Stimulated activated effector memory CD8-positive, alpha-beta T cell treated with anti-CD3 and anti-CD28 coated beads, Interleukin-12 subunit alpha, Interleukin-12 subunit beta, amount 100 ng/mL, for 72 hours (primary cell): ENCODE measurements around the gene GSN.

ENCODE experiments used
- ATAC-seq: fragments of 150-1000 bp; cut with Tn5 transposase; 2 replicates; pipeline ENCODE4 v1.10.0; 2021
- DNase-seq, 2 donors: peaks; one replicate each; pipeline ENCODE4 v3.0.0; 2021 to 2022; ENCODE audit warnings: low spot score in 2 of 2
- H3K27ac Mint-ChIP-seq: one replicate; pipeline ENCODE4 v1.8.0; 2022; ENCODE audit warnings: mild to moderate bottlenecking, mixed read lengths
- H3K36me3 Mint-ChIP-seq: one replicate; pipeline ENCODE4 v1.8.0; 2022; ENCODE audit warnings: mild to moderate bottlenecking, mixed read lengths
- H3K4me1 Mint-ChIP-seq: one replicate; pipeline ENCODE4 v1.8.0; 2022; ENCODE audit warnings: mixed read lengths
- H3K4me3 Mint-ChIP-seq: one replicate; pipeline ENCODE4 v1.8.0; 2022; ENCODE audit warnings: mild to moderate bottlenecking, mixed read lengths
- H3K9me3 Mint-ChIP-seq: one replicate; pipeline ENCODE4 v1.8.0; 2022; ENCODE audit warnings: mixed read lengths

The GSN gene

DNA sequence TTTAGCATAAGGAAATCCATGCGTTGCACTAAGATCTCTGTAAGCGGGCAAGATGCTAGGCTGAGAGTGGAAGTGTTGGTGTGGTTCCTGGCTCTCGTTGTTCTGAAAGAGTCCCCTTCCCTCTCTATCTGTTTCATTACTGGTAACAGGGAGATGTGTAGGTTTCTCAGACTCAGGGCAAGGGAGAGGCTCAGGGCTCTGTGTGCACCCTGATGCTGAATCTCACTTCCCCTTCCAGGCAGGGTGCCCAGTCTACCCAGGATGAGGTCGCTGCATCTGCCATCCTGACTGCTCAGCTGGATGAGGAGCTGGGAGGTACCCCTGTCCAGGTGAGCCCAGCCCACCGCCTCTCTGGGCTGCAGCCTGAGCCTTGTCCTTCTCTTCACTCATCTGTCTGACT is 56.4 kb downstream of the GSN start:
- H3K36me3 Mint-ChIP-seq = peaks cover 7% of the 10 kb centered on the region

DNA sequence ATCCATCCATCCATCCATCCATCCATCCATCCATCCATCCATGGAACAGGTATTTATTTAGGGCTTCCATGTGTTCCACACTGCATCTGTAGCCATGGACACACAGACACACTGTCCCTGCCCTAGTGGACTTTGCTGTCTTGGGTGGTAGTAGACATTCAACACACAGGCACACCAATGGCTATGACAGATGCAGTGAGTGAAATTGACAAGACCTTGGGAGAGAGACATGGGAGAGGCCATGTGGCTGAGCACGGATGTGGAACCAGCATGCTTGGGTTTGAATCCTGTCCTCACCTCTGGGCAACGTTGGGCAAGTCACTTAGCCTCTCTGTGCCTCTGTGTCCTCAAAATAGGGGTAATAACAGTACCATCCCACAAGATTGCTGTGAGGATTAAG is 56.8 kb downstream of the GSN start:
- no peak for ATAC-seq
- Mint-ChIP-seq H3K36me3 (peaks cover 7% of the 10 kb centered on the region), H3K4me3 (no peak overlapping the region), H3K27ac (peak overlapping the region; percentile 41), H3K9me3 (no peaks in the 10 kb centered on the region), H3K4me1 (peaks cover 37% of the 10 kb centered on the region)
- no peak for DNase-seq

More for the DNA sequence above, 56.4 kb downstream of the GSN start:
- DNase-seq = no peak
- Mint-ChIP-seq H3K9me3 (no peaks in the 10 kb centered on the region), H3K4me3 (no peak overlapping the region), H3K4me1 (peaks cover 37% of the 10 kb centered on the region), H3K27ac (peak overlapping the region; percentile 41)
- ATAC-seq = no peak

DNA sequence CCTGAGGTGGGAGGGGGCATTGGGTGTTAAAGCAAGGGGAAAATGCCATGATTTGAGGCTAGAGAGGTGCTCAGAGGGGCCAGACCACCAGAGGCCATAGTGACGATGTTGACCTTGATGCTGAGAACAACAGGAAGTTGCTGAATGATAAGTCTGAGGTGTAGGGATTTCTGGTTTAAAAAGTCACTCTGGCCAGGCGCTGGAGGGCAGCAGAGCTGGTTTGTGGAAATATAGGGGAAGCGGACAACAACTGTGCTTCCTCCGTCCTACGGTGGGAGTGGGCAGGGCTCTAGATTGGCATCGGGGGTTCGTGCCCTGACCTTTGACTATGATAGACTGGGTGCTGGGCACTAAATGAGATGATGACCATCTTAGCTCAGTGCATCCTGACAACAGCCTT is 57.4 kb downstream of the GSN start:
- H3K36me3 Mint-ChIP-seq = peaks cover 7% of the 10 kb centered on the region
- DNase-seq = no peak
- peaks cover 32% of the 10 kb centered on the region for H3K4me1 Mint-ChIP-seq
- no peak overlapping the region for H3K4me3 Mint-ChIP-seq
- H3K9me3 Mint-ChIP-seq = no peaks in the 10 kb centered on the region
- peak overlapping the region; percentile 41 for H3K27ac Mint-ChIP-seq
- no peak for ATAC-seq

DNA sequence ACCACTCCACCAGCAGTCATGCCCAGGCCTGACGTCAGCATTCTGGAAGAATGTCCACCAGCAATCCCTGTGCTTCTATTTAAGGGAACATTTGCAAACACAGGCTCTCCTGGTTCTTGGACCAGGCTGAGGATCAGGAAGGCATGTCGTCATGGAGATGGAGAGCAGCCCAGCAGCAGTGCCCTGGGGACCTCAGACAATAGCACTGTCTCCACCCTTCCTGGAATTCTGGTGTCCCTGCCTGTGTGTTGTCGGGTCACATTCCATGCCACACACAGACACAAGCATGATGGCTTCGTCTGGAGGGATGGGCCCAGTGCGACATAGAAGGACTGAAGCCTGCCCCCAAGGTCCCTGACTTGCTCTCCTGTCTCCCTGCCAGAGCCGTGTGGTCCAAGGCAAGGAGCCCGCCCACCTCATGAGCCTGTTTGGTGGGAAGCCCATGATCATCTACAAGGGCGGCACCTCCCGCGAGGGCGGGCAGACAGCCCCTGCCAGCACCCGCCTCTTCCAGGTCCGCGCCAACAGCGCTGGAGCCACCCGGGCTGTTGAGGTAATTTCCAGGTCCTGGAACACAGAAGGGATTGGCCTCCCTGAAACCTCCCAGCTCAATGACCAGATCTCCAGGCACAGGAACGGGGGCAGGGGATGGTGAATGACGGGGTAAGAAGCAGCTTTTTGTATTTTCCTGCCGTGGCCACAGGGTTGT is 58.3 kb downstream of the GSN start:
- H3K4me3 Mint-ChIP-seq = no peak overlapping the region
- ATAC-seq = no peak
- no peaks in the 10 kb centered on the region for H3K9me3 Mint-ChIP-seq
- DNase-seq = no peak
- H3K27ac Mint-ChIP-seq = no peak overlapping the region
- peaks cover 24% of the 10 kb centered on the region for H3K4me1 Mint-ChIP-seq
- peaks cover 7% of the 10 kb centered on the region for H3K36me3 Mint-ChIP-seq

DNA sequence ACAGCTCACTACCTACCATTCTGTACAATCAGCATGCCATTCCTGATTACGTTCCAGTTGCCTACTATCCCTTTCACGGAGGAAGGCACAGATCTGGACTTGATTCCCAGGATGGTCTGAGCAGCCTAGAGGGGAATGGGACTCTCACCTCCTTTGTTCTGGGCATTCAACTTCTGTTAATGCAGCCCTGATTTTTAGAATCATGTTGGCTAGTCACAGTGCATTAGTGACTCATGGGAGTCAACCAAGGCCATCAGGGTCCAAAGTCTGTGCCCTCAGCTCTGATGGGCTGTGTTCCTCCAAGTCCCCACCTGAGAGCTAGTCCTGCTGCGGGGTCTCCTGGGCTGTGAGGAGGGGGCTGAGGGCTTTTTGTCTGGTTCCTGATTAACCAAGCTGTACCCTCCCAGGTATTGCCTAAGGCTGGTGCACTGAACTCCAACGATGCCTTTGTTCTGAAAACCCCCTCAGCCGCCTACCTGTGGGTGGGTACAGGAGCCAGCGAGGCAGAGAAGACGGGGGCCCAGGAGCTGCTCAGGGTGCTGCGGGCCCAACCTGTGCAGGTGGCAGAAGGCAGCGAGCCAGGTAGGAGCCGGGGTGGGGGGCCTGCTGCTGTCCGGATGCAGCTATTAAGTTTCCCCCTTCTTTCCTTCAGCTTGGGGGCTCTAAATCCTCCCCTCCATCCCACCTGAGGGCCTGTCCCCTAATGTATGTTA is 59.1 kb downstream of the GSN start:
- H3K9me3 Mint-ChIP-seq = no peaks in the 10 kb centered on the region
- no peak overlapping the region for H3K4me3 Mint-ChIP-seq
- peaks cover 5% of the 10 kb centered on the region for H3K36me3 Mint-ChIP-seq
- DNase-seq = no peak
- no peak overlapping the region for H3K27ac Mint-ChIP-seq
- no peak for ATAC-seq
- H3K4me1 Mint-ChIP-seq = peaks cover 20% of the 10 kb centered on the region

DNA sequence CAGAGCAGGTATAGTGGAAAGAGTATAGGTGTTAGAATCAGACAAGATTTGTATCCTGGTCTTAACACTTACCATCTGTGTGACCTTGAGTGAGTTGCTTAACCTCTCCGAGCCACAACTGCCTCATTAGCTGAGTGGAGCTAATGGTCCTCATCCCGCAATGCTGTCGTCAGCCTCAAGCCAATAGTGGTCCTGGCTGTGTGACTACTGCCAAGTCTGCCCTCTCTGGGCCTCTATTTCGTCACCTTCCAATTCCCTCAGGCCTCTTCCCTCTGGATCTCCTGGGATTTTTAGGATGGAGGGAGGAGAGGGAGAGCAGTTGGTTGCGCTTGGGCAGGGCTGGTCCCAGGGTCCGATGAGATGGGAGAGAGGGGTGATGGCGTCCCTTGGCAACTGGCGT is 60.5 kb downstream of the GSN start:
- Mint-ChIP-seq H3K27ac (no peak overlapping the region), H3K4me3 (no peak overlapping the region), H3K9me3 (no peaks in the 10 kb centered on the region), H3K36me3 (peaks cover 11% of the 10 kb centered on the region), H3K4me1 (peaks cover 9% of the 10 kb centered on the region)
- ATAC-seq (no peak), DNase-seq (no peak)

DNA sequence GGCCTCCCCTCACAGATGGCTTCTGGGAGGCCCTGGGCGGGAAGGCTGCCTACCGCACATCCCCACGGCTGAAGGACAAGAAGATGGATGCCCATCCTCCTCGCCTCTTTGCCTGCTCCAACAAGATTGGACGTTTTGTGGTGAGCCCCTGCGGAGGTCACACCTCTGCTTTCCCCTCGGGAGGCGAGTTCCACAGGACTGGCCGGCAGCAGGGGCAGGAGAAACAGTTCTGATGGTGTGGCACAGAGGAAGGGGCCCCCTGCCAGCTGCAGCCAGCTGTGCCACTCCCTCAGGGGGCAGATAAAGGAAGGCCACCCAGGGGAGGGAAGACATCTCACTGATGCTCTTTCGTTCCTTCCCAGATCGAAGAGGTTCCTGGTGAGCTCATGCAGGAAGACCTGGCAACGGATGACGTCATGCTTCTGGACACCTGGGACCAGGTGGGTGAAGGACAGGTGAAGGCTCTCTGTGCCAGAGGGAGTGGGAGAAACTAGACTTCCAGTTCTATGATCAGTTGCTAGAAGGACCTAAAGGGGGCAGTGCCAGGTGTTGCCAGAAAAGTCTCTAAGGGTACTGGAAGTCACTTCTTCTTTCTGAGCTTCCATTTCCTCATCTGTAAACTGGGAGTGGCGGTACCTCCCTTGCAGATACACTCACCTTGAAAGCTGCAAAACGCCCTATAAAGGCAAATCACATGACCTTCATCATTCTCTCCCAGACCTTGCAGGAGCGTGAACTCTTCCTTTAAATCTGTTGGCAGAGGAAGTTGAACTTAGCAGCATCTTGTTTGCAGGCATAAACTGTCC is 61.1 kb downstream of the GSN start:
- DNase-seq (no peak), ATAC-seq (no peak)
- H3K9me3 Mint-ChIP-seq = no peaks in the 10 kb centered on the region
- H3K4me1 Mint-ChIP-seq = peaks cover 9% of the 10 kb centered on the region
- no peak overlapping the region for H3K4me3 Mint-ChIP-seq
- H3K27ac Mint-ChIP-seq = no peak overlapping the region
- H3K36me3 Mint-ChIP-seq = peaks cover 11% of the 10 kb centered on the region

DNA sequence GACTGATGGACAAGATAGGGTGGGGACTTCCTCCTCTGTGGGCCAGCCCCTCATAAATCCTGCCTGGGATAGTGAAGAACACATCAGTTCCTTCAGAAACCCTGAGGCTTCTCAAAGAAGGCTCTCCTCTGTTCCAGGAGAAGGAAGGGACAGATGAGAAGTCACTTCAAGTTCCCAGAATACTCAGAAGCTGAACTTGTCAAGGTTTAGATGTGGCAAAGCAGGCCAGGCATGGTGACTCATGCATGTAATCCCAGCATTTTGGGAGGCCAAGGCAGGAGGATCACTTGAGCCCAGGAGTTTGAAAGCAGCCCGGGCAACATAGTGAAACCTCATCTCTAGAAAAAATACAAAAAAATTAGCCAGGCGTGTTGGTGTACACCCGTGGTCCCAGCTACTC is 63.6 kb downstream of the GSN start:
- Mint-ChIP-seq H3K27ac (peak overlapping the region; percentile 68), H3K9me3 (no peaks in the 10 kb centered on the region), H3K36me3 (peaks cover 20% of the 10 kb centered on the region), H3K4me3 (no peak overlapping the region), H3K4me1 (peaks cover 6% of the 10 kb centered on the region)
- no peak for DNase-seq
- no peak for ATAC-seq

DNA sequence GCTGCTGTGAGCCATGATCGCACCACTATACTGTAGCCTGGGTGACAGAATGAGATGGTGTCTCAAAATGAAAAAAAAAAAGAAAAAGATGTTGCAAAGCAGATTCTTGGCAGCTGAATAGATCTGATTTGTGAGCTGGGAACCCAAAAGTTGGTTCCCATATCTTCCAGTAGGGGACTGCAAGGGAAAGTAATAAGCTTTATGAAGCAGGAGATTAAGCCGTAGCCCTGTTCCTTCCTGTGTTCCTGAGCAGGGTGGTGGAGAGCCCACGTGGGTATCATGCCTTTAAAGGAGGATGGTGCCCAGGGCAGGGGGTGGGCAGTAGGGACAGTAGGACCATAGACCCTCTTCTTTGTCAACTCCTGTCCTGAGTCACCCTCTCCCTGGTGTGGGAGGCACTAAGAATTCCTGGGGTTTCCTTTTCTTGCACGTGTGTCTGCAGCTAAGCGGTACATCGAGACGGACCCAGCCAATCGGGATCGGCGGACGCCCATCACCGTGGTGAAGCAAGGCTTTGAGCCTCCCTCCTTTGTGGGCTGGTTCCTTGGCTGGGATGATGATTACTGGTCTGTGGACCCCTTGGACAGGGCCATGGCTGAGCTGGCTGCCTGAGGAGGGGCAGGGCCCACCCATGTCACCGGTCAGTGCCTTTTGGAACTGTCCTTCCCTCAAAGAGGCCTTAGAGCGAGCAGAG is 64.2 kb downstream of the GSN start:
- Mint-ChIP-seq H3K4me3 (no peak overlapping the region), H3K36me3 (peaks cover 21% of the 10 kb centered on the region), H3K9me3 (no peaks in the 10 kb centered on the region), H3K4me1 (peaks cover 6% of the 10 kb centered on the region), H3K27ac (peak overlapping the region; percentile 68)
- no peak for DNase-seq
- no peak for ATAC-seq

DNA sequence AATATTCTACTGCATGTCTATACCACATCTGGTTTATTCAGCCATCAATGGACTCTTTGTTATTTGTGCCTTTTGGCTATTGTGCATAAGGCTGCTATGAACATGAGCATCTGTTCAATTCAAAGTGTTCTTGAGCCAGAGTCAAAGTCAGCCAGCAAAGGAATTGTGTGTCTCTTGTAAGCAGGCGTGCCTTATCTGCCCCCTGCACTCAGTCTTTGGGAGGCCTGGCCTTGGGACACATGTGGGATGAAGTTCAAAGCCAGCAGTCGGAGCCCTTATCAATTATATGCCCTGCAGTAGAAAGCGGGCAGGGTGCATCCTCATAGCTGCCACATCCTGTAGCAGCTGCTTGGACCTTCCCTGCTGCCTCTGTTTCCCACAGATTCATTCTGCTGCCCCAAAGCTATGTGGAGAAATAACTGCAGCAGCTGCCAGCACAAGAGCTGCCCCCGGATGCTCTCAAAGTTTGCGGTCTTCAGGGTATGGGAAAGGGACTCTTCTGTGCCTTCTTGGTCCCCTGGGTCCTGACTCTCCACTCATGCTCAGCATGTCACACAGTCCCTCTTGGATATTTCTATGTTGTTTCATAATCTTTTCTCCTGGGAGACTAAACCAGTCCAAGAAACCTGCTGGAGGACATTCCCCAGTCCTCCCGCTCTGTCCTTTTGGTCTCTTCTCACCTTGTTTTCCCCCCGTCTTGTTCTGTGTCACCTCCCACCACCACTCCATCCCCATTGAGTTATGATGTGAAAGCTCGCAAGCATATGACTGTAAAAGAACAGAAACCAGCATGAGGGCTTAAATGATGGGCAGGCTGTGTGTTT is 66.2 kb downstream of the GSN start:
- peaks cover 15% of the 10 kb centered on the region for H3K4me1 Mint-ChIP-seq
- peaks cover 37% of the 10 kb centered on the region for H3K36me3 Mint-ChIP-seq
- H3K9me3 Mint-ChIP-seq = no peaks in the 10 kb centered on the region
- ATAC-seq (no peak), DNase-seq (no peak)
- peak overlapping the region; percentile 2 for H3K27ac Mint-ChIP-seq
- H3K4me3 Mint-ChIP-seq = no peak overlapping the region

DNA sequence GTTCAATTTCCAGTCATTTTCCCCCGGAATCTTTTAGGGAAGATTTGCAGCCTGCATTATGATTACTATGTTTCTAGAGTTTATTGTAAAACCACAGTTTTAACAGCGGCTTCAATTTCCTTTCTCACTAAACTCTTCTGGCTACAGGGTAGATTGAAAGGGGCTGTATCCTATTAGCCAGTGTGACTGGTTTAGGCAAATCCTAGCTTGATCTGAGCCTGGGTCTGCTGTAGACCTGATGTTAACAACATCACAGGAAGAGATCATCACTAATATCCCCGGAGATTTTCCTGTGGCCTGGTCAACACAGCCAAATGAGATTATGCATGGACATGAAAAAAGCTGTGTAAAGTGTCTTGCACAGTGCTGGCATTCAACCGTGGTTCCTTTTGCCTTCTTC is 68.7 kb downstream of the GSN start:
- Mint-ChIP-seq H3K9me3 (no peaks in the 10 kb centered on the region), H3K4me3 (no peak overlapping the region), H3K4me1 (peaks cover 26% of the 10 kb centered on the region), H3K27ac (peak overlapping the region; percentile 60), H3K36me3 (peaks cover 62% of the 10 kb centered on the region)
- DNase-seq (no peak), ATAC-seq (no peak)

DNA sequence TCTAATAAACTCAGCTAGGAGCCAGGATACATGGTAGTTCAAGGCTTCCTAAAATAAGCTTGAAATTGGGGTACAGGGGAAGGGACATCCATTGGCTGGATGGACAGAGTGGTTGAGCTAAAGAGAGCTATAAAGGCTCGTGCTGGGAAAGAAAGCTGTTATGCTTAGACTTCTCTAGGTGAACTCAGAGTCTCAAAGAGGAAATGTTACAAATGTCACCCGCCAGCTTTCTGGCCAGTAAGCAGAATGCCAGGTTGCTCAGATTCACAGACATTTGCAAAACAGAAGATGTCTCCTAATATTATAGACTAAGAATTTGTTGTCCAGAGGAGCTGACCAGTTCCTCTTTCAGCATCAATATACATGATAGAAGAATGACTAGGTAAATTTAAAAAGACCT is 71.5 kb downstream of the GSN start:
- Mint-ChIP-seq H3K4me1 (peaks cover 35% of the 10 kb centered on the region), H3K36me3 (peaks cover 76% of the 10 kb centered on the region), H3K27ac (peak overlapping the region; percentile 77), H3K9me3 (no peaks in the 10 kb centered on the region), H3K4me3 (no peak overlapping the region)
- ATAC-seq = no peak
- no peak for DNase-seq

DNA sequence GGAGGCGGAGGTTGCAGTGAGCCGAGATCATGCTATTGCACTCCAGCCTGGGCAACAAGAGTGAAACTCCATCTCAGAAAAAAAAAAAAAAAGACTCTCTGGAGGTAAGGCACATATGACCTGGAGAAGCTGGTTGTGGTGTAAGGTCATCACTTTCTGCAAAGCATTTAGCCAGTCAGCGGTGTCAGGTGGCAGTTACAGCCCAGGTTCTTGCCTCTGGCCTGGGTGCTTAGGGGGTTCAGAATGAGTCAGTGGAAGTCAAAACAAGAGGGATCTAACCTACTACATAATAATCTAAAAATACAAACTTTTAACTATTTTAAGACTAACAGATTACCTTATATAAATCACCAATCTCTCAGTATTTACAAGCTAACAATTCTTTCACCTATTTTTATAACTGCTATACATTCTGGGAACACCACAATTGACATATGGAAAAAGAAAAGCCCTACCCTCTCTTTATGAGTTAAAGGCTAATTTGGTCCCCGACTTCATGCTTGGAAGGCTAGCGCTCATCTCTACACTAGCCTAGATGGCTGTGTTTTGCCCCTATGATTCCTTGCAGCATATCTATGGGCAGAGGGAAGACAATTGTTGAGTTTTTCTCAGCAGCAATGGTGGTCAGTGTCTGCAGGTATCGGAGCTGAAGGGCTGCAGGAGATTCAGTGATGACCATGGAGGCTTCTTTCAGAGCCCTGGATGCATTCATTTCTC is 72.9 kb downstream of the GSN start:
- H3K9me3 Mint-ChIP-seq = no peaks in the 10 kb centered on the region
- H3K36me3 Mint-ChIP-seq = peaks cover 87% of the 10 kb centered on the region
- peaks cover 43% of the 10 kb centered on the region for H3K4me1 Mint-ChIP-seq
- ATAC-seq (peak; percentile 94), DNase-seq (no peak)
- no peak overlapping the region for H3K4me3 Mint-ChIP-seq
- peak overlapping the region; percentile 75 for H3K27ac Mint-ChIP-seq

DNA sequence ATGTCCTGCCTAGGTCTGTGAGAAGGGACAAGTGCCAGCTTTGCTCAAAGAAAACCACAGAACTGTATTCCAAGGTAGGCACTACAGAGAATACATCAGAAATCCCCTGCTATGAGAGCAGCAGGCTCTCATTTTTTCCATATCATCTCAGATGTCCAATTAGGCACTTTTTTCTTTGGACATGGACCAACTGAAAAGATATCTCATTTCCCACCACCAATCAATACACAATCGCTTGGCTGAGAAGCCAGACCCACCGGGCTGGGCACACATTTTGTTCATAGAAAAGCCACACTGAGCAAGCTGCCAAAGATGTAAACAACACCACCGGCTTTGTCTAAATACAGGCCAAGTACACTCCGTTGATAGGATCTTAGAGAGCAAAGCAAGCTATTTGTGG is 76.2 kb downstream of the GSN start:
- DNase-seq = no peak
- H3K36me3 Mint-ChIP-seq = peaks cover 89% of the 10 kb centered on the region
- H3K4me3 Mint-ChIP-seq = no peak overlapping the region
- H3K27ac Mint-ChIP-seq = peak overlapping the region; percentile 30
- H3K9me3 Mint-ChIP-seq = no peaks in the 10 kb centered on the region
- H3K4me1 Mint-ChIP-seq = peaks cover 41% of the 10 kb centered on the region
- no peak for ATAC-seq
